Kidney epithelial cell (primary cell): Measurements from ENCODE around the gene IRAK4. TPM values are rescaled to one million over a fixed set of nuclear protein-coding genes. Genes with fewer than 3 reads are reported as not detected.
A peak's percentile ranks its signal among the peaks of the same experiment; 100 is the strongest.

Experiments used
- DNase-seq: peaks from one replicate; pipeline ENCODE4 v3.0.0-alpha.2; 2010; ENCODE audit warnings: low read depth
- H3K27me3 ChIP-seq: 2 replicates; pipeline ENCODE4 v1.6.0; 2011; ENCODE audit warnings: low read length; ENCODE audit not compliant: control insufficient read depth, insufficient read depth
- H3K36me3 ChIP-seq: 2 replicates; pipeline ENCODE4 v1.5.1; 2011; ENCODE audit warnings: low read length; ENCODE audit not compliant: control insufficient read depth, insufficient read depth
- H3K4me3 ChIP-seq: 2 replicates; pipeline ENCODE4 v1.5.1; 2011; ENCODE audit warnings: low read depth, mild to moderate bottlenecking, control low read depth, low read length
- CTCF ChIP-seq: IDR thresholded peaks from 2 replicates; pipeline ENCODE4 v1.5.1; 2011; ENCODE audit warnings: mild to moderate bottlenecking, moderate library complexity, low read length, control low read depth, inconsistent platforms; ENCODE audit not compliant: insufficient read depth, poor library complexity, severe bottlenecking
- total RNA-seq: library from RNA; depleted of rRNA; stranded (reverse); fragments of >200 nt; gene quantifications from 2 replicates; pipeline ENCODE4 v1.2.3, GENCODE V29; 2015

Gene IRAK4
- 17.7 and 19.4 TPM in 2 replicates for total RNA-seq

- Histone ChIP-seq H3K27me3 (no peaks in the 10 kb centered on the region), H3K4me3 (peak within 1 kb of the TSS; percentile 62), H3K36me3 (no peaks in the 10 kb centered on the region)
- peak; percentile 89 for DNase-seq
- peak; percentile 48 for TF ChIP-seq CTCF
These were observed at the start of gene IRAK4, which contains the start of gene PUS7L for GRCh38 chr12:43758728-43759563. IRAK4 (plus strand) TSS chr12:43758951; CDS start chr12:43768112, 9,161 bp downstream. PUS7L (minus strand) TSS chr12:43758790; CDS start chr12:43755245, 3,545 bp downstream.

- H3K36me3 ChIP-seq = no peaks in the 10 kb centered on the region
- no peak overlapping the region for H3K4me3 ChIP-seq
- no peak for TF ChIP-seq CTCF
- DNase-seq = no peak
- H3K27me3 ChIP-seq = no peaks in the 10 kb centered on the region
These were observed 47.4 kb upstream of the IRAK4 start for GRCh38 chr12:43711348-43711747.

DNA sequence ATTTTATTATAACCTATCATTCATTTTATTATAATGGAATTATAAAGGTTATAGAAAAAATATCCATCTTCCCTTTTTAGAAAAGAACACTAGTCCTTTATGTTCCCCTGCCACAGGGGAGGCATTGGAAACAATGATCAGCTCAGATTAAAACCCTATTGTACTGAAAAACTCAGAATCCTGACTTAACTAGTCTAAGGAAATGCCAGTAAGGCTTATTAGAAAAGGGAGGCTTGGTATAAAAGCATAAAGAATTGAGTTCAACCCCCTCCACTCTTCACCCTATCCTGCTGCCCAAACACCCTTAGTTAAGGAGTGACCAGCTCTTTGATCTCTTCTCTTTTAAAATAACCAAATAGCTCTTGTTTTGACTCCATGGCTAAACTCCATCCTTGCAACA lies 36.1 kb upstream of the IRAK4 start:
- DNase-seq = no peak
- Histone ChIP-seq H3K27me3 (no peaks in the 10 kb centered on the region), H3K4me3 (no peak overlapping the region), H3K36me3 (no peaks in the 10 kb centered on the region)
- no peak for TF ChIP-seq CTCF

DNA sequence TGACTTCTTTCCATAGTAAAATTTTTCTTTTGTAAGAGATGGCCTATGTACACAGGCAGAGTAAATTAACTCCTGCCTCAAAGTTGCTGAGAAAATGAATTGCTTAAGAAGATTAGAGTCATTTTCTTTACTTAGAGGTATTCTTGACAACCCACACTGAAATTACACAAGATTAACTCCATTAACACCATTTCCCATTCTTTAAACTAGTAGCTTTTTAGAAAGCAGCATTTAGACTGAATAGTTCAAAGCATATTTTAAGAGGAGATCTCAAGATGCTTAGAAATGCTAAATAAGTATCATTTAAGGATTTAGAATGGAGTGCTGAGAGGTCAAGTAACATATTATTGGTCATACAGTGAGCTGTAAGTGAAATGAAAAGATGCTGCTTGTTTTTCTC lies 35.6 kb upstream of the IRAK4 start:
- Histone ChIP-seq H3K4me3 (no peak overlapping the region), H3K36me3 (no peaks in the 10 kb centered on the region), H3K27me3 (no peaks in the 10 kb centered on the region)
- DNase-seq = no peak
- no peak for TF ChIP-seq CTCF

DNA sequence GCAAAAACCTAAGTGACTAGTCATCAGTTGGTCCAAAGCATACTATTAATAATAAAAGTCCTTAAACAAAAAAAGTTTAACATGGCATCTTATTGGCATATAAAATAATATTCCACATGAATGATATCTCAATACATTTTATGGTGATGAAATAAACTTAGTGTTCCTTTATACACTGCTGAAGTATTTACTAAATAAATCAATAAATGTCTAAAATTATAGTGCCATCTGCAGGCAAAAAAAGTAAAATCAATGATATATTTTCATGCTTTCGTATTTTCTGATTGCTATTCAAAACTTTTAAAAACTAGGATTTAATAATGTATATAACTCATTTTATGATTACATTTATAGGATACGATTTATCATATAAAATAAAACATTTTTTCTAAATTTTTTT lies 30.6 kb upstream of the IRAK4 start:
- H3K4me3 ChIP-seq = no peak overlapping the region
- H3K27me3 ChIP-seq = no peaks in the 10 kb centered on the region
- H3K36me3 ChIP-seq = no peaks in the 10 kb centered on the region
- TF ChIP-seq CTCF = peak; percentile 22
- no peak for DNase-seq
